HG02970 (cell line): ENCODE data around the gene NRP1.

Experiments used
- ATAC-seq: cut with Tn5 transposase; IDR thresholded peaks from one replicate; pipeline ENCODE4 v1.9.1; 2021; ENCODE audit warnings: mild to moderate bottlenecking, moderate library complexity, moderate number of reproducible peaks; ENCODE audit not compliant: unreplicated experiment, low FRiP score

NRP1 gene

GRCh38 chr10:33193701-33194521 is 140.6 kb downstream of the NRP1 start:
- ATAC-seq: no peak

DNA sequence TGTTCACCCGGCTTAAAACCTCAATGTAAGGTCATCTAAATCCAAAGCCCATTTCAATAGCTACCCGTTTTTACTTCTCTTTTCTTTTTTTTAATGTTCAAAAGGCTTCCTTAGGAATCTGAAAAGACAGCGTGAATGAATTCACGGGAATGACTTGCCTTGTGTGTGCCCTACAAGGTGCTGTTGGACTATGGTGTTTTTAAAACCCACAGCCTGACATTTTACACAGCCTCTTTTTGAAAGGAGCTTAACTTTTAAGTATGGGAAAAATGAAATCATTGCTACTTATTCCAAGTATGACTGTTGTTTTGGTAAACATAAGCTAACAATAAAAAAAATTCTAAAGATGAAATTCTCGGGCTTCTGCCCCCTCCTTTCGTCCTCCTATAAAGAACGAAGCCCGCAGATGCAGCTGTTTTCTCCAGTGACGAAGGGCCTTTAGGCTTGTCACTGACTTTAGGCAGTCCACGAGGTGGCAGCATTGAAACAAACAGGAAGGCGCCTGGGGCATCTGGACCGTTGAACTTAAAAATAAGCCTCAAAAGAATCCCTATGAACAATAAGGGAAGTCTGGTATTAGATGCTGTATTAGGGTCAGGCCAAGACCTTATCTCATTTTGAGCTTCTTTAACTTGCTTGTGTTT is 141.3 kb downstream of the NRP1 start:
- ATAC-seq: peak; percentile 68

GRCh38 chr10:33192190-33192589 is 142.3 kb downstream of the NRP1 start:
- no peak for ATAC-seq

DNA sequence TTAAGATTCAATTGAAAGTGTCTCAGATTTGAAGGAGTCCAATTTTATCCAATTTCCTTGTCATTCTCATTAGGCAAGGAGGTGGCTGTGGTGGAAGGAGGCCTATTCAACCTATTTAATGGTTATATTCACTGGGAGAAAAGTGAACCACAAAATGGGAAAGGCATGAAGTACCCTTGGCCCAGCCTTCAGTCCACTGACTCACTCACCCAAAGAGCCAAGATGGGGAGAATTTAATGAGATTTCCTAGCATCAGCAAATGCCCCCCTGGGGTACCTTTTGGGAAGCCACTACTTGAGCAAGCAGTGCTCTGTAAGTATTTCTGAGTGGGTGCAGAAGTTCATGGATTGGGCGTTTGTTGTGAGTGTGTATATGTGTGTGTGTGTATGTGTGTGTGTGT is 144.1 kb downstream of the NRP1 start:
- ATAC-seq: no peak

- ATAC-seq: no peak
Observed at GRCh38 chr10:33189808-33190207, 144.7 kb downstream of the NRP1 start.

GRCh38 chr10:33189363-33189762 is 145.1 kb downstream of the NRP1 start:
- no peak for ATAC-seq

GRCh38 chr10:33187427-33187999 is 147.0 kb downstream of the NRP1 start:
- no peak for ATAC-seq

DNA sequence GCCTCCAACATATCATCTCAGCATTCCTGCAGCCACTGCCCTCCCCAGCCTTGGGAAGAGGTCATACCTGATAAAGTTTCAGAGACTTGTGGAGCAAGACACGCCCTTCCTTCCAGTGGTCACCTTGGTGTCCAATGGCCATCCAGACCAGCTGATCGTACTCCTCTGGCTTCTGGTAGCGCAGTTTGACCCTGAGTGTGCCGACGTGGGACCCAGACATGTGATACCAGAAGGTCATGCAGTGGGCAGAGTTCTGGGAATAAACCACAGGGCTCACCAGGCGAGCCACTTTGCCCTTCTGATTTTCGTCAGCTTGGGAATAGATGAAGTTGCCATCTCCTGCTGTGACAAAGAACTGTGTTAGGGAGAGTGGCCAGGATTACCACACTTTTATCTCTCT is 148.3 kb downstream of the NRP1 start:
- no peak for ATAC-seq

DNA sequence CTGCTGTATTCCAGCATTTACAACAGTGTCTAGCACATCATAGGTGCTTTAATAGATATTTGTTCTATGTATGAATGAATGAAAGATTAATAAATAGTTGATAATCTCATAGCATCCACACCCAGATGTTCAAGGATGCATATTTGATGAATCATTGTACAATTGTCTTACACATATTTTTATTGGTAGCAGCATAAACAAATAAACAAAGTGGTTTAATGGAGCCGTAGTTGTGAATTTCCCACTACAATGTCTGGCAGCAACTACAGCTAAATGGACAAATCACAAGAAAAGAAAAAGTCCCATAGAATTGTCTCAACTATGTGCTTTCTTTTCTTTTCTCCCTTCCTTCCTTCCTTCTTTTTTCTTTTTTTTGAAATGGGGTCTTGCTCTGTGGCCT is 150.8 kb downstream of the NRP1 start:
- no peak for ATAC-seq

DNA sequence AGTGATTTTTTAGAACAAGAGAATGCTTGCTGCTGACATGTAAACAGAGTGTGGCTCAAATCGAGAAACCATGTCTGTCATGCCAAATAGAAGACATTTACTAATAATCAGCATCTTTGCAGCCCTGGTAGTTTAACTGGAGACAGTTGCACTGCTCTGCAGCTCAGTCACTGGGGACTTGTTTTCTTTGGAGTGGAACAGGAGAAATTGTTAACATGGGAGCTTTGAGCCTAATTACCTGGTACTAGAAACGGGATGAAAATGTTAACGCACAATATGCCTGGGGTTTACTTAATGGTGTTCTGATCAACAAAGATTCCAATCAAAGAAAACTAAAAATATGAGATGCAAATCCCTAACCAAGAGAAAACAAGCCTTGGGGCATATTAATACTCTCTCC is 153.5 kb downstream of the NRP1 start:
- no peak for ATAC-seq

DNA sequence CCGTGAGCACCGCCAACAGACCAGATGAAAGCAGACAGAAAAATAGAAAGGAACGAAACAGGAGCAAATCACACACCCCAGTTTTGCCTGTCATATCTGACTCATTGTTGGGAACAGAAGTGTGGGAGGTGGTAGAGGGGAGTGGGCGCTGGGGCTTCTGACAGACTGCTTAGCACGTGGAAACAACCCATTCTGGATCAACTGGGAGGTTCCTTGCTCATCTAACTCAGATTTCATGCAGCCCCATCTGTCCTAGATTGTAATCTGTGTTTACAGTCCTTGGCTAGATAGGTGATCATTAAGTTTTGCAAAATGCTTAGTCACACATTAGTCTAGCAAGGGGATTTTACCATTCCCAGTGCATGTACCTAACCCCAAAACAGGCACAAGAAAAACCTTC is 154.1 kb downstream of the NRP1 start:
- ATAC-seq: no peak

- no peak for ATAC-seq
Observed at GRCh38 chr10:33179067-33179466, 155.4 kb downstream of the NRP1 start.

GRCh38 chr10:33178026-33178755 is 156.3 kb downstream of the NRP1 start:
- no peak for ATAC-seq

GRCh38 chr10:33176688-33177087 is 157.8 kb downstream of the NRP1 start:
- no peak for ATAC-seq

- ATAC-seq: no peak
Observed at GRCh38 chr10:33174674-33175434, 159.6 kb downstream of the NRP1 start.

- no peak for ATAC-seq
Observed at GRCh38 chr10:33165911-33166310, 168.6 kb downstream of the NRP1 start.

GRCh38 chr10:33164060-33164709 is 170.3 kb downstream of the NRP1 start:
- no peak for ATAC-seq

DNA sequence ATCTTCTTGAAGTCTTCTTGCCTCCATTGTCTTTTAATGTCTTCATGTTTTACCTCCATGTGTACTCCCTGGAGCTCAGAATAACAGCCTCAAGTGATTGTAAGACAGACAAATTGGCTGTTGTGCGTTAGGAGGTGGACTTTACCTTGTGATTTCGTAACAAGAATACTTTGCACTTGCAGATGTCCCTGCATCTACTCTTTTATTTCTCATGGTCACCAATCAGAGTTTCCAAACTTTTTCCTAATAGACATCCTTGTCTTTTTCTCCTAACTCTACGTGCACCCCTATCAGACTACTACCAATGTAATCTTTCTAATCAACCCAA is 172.3 kb downstream of the NRP1 start:
- ATAC-seq: no peak

- no peak for ATAC-seq
Observed at GRCh38 chr10:33161550-33162247, 172.8 kb downstream of the NRP1 start.
